H1 (cell line): ENCODE data around the gene TMEM59L. TPM values are rescaled to one million over a fixed set of nuclear protein-coding genes. Genes with fewer than 3 reads are reported as not detected.

Source experiments
- GTF2F1 ChIP-seq: IDR thresholded peaks from 2 replicates; pipeline ENCODE4 v1.6.1; 2012; ENCODE audit warnings: low read depth, low read length, improper control_type of control experiment, borderline replicate concordance
- JUN ChIP-seq: IDR thresholded peaks from 2 replicates; pipeline ENCODE4 v1.6.1; 2011; ENCODE audit warnings: low read depth, mild to moderate bottlenecking, improper control_type of control experiment, low read length
- YY1 ChIP-seq: IDR thresholded peaks from 2 replicates; pipeline ENCODE4 v1.6.1; 2011; ENCODE audit warnings: low read depth, mild to moderate bottlenecking, low read length
- polyA plus RNA-seq, 7 experiments: library from polyadenylated mRNA; depleted of rRNA in 3 of 7; stranded (reverse) in 5 of 7; unstranded in 2 of 7; fragments of >200 nt in 5 of 7; fragments of 200-250 nt in 2 of 7; gene quantifications; 1 replicate in 5 of 7; 2 replicates in 1 of 7; 4 replicates in 1 of 7; pipeline versions ENCODE4 v1.2.1 to v1.2.3, GENCODE V29; 2011 to 2013; ENCODE audit warnings: missing spikeins in 2 of 7, mixed read lengths in 2 of 7
- total RNA-seq: library from RNA; stranded (reverse); fragmentation: NEBNext Ultra II Directional; extraction: Animal tissue kit (Norgen Biotek cat#: 25700); gene quantifications from 2 replicates; pipeline ENCODE4 v1.2.1, GENCODE V29; 2021
- TF ChIP-seq, protein P1 (sequence below): IDR thresholded peaks from 2 replicates; pipeline ENCODE4 v1.6.1; 2011; ENCODE audit warnings: low read depth, mild to moderate bottlenecking, low read length; ENCODE audit not compliant: insufficient read depth

The TMEM59L gene
- total and polyA plus RNA-seq, 2 of the 8 experiments (the other 6 are each of a cell fraction or from before 2014, with no cell fraction given) = 4.0 to 12.2 TPM

DNA sequence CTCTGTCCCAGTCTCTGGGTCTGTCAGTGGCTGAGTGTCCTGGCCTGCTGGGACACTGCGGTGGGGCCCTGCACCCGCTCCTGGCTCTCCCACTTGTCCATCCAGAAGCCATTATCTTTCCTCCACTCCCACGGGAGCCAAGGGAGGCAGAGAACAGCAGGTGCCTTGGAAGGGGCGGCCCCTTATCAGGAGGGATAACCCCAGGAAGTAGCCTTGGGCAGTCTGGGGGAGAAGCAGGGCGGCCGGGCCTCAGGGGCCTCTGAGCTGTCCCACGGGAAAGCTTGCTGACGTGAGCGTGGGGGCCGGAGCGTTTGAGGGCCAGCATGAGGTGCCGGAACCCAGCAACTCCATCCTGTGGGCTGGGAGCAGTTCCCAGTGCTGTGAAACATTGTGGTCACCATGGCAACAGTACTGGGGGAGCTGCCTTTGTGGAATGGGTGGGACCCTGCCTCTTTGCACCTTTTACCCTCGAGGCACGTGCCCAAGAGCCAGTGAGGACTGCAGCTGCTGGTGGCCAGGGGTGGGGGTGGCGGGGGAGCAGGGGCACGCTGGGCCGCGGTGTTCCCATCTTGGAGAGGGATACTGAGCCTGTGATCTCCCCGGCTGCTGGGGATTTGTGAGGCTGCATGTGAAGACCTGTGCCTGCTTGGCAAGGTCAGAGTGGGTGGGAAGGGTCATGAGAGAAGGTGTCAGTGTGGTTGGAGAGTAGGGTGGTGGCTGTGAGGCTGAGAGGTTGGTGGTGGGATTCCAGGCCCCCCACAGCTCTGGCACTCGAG is 45.1 kb downstream of the TMEM59L start (continued):
- TF ChIP-seq YY1 (no peak), GTF2F1 (no peak), JUN (no peak)
- TF ChIP-seq, protein P1, sequence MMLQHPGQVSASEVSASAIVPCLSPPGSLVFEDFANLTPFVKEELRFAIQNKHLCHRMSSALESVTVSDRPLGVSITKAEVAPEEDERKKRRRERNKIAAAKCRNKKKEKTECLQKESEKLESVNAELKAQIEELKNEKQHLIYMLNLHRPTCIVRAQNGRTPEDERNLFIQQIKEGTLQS = no peak
